ENCODE measurements around the gene HRH1.

GRCh38 chr3:11289864-11290263, 135.6 kb downstream of the HRH1 start:
- TF ChIP-seq CTCF (tag by site-specific recombination; IDR thresholded peaks at IDR 0.05), result no peak
- no peak for TF ChIP-seq ZNF24 (tag by site-specific recombination; IDR thresholded peaks at IDR 0.05)

All from HEK293 (cell line).